Measurements from ENCODE around the gene RTP3. TPM values are rescaled to one million over a fixed set of nuclear protein-coding genes. Genes with fewer than 3 reads are reported as not detected.

RTP3 gene
- total and polyA plus RNA-seq, 2 of the 8 experiments (the other 6 are each of a cell fraction or from before 2014, with no cell fraction given): 0.08 TPM; not detected in 1

GRCh38 chr3:46504789-46505188 is 7.0 kb downstream of the RTP3 start (continued):
- no peak for TF ChIP-seq RFX5 (IDR thresholded peaks at IDR 0.05; ENCODE audit: borderline replicate concordance, low read depth, low read length)
